GM20000 (cell line): ENCODE measurements around the gene HOXA7.

Source experiments
- DNase-seq: peaks from one replicate; pipeline ENCODE4 v3.0.0; 2012; ENCODE audit warnings: low spot score
- CTCF ChIP-seq: IDR thresholded peaks from 2 replicates; pipeline ENCODE4 v1.5.1; 2012; ENCODE audit warnings: mild to moderate bottlenecking, control low read depth; ENCODE audit errors: extremely low read depth, missing control alignments

HOXA7 gene

GRCh38 chr7:27186668-27187474 is 30.4 kb upstream of the HOXA7 start:
- TF ChIP-seq CTCF, result no peak
- DNase-seq, result no peak

- no peak for DNase-seq
- TF ChIP-seq CTCF, result no peak
Observed at GRCh38 chr7:27185854-27186667, 29.6 kb upstream of the HOXA7 start.

GRCh38 chr7:27185013-27185853 is 28.8 kb upstream of the HOXA7 start, which contains the start of gene HOXA11:
TSS of gene HOXA11 (minus strand) at chr7:27185232. CDS start at chr7:27185144, 88 bp downstream.
- no peak for DNase-seq
- TF ChIP-seq CTCF, result no peak

- DNase-seq, result no peak
- no peak for TF ChIP-seq CTCF
Observed at GRCh38 chr7:27184337-27185012, 28.0 kb upstream of the HOXA7 start.

- DNase-seq, result no peak
- no peak for TF ChIP-seq CTCF
Observed at GRCh38 chr7:27183682-27184336, 27.3 kb upstream of the HOXA7 start.

GRCh38 chr7:27182861-27183681 is 26.6 kb upstream of the HOXA7 start:
- no peak for TF ChIP-seq CTCF
- DNase-seq, result no peak
